ENCODE results near the gene CDC20B. TPM values are rescaled to one million over a fixed set of nuclear protein-coding genes. Genes with fewer than 3 reads are reported as not detected.

The CDC20B gene
- polyA plus RNA-seq, 1 donor from 2014 or later: not detected

DNA sequence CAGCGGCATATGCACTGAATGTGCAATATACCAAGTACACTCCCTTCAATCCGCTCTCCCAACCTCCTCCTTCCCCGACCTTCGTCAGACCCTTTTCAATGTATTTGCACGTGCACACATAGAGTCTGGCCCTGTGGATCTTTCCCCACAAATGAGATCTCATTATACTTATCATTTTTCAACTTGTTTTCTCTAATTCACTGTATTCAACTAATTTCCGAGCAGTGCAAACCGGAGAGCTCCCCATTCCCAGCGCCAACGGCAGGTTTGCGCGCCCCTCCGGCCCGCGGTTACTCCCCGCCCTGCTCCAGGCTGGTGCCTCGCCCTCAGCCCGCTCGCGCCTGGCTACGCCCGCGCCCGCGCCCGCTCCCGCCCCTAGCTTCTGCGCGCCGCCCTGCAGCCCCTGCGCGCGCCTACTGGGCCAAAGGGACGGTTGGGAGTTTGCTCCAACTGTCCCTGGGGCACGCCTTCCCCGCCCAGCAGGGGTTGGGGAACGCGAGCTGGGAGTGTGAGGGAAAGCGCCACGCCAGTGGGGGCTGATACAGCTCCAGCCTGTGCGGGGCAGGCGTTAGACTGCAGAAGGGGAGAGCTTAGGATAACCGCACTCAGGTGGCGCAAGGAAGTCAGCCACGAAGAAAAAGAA is 3.3 kb upstream of the CDC20B start:
- Mint-ChIP-seq H3K36me3 (no peaks in the 10 kb centered on the region), H3K4me1 (peaks cover 21 to 38% (median 22%) of the 10 kb centered on the region in 3 donors), H3K27ac (peak overlapping the region in 2 of 3 donors; percentile 8 to 49), H3K27me3 (peaks cover 60% of the 10 kb centered on the region), H3K4me3 (peak overlapping the region; percentile 37 to 74 (median 53)), H3K9me3 (peaks cover 0 to 11% (median 6%) of the 10 kb centered on the region in 3 donors)

DNA sequence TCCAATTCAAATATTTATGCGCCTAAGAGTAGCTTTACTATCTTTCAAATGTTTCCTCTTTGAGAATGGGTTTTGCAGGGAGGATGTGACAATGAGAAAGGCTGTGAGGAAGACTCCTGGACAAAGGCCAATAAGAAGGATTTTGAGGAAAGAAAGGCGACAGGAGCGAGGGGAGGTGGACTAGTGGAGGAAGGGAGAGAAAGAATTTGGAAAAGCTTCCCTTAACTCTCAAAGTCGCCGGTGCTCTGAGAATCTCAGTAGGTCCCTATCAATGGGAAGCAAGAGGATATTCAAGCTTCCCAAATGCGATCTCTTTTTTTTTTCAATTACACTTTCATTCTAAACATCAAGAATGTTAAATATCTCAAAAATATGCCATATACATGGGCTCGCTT is 2.8 kb upstream of the CDC20B start:
- peak overlapping the region in 3 of 4 donors; percentile 17 to 62 (median 44) for H3K4me3 Mint-ChIP-seq
- peaks cover 0 to 11% (median 6%) of the 10 kb centered on the region in 3 donors for H3K9me3 Mint-ChIP-seq
- no peaks in the 10 kb centered on the region for H3K36me3 Mint-ChIP-seq
- peak overlapping the region in 2 of 3 donors; percentile 8 to 17 for H3K27ac Mint-ChIP-seq
- H3K4me1 Mint-ChIP-seq: peaks cover 21 to 38% (median 22%) of the 10 kb centered on the region in 3 donors
- H3K27me3 Mint-ChIP-seq: peaks cover 57% of the 10 kb centered on the region

DNA sequence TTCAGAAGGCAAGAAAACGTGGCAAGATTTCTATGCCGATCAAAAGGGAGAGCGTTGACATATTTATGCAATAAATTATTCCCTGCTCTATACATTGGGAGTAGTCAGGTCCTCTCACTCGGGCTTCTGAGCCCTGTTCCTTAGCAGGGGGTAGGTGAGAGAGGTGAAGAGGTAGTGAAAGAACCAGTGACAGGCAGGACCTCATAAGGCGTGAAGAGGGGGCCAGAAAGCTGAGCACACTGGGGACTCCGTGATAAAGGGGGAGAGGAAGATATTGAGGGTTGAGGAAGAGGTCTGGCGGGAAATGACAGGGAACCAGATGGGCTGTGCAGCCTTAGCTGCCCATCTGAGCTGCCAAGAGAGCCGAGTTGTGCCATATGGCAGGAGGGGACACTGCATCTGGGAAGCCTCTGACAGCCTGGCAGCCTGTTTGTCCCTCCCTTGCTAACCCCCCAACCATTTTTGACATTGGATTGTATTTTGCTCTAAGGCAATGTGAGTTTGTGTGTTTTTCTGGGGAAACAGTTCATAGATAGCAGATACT is 782 bp upstream of the CDC20B start:
- Mint-ChIP-seq H3K27ac (peak overlapping the region; percentile 52 to 90 (median 79)), H3K36me3 (no peaks in the 10 kb centered on the region), H3K4me1 (peaks cover 21 to 38% (median 22%) of the 10 kb centered on the region in 3 donors), H3K9me3 (peaks cover 0 to 11% (median 6%) of the 10 kb centered on the region in 3 donors), H3K4me3 (peak overlapping the region; percentile 74 to 96 (median 86)), H3K27me3 (peaks cover 56% of the 10 kb centered on the region)

DNA sequence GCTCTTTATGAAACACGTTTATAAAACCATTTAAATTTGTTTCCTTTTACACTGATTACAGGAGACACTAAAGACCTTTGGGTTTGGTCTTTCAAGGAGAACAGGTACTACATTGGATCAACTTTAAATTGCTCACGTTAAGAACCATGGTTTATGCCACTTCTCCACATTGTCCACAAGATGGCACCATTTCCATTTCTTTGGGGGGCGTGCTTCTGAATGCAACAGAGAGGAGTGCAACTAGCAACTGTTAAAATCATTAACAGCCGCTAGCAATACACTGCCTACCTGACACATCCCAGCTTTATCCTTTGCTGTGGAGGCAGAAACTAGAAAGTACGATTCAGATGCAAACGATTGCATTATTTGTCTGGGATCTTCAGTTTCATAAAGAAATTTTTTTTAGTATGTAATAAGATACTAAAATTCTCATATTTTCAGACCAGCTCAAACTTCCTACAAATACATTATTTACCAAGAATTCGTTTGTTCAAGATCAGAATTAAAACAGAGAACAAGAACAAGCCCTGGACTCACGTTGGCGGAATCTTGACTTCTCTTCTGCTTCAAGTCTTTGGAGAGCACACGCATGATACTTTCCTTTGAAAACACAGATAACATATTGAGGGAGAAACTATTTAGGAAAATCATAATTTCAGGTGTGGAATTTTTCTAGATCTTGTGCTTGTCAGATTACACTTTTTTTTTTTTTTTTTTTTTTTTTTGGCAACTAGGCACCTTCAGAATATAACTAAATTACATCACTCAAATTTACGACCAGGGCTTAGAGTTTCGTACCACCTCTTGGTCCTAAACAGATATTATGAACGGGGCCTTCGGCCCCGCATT is 702 bp downstream of the CDC20B start:
- H3K27me3 Mint-ChIP-seq: peaks cover 47% of the 10 kb centered on the region
- H3K4me3 Mint-ChIP-seq: peak overlapping the region; percentile 74 to 96 (median 88)
- peaks cover 0 to 3% (median 0%) of the 10 kb centered on the region in 3 donors for H3K9me3 Mint-ChIP-seq
- H3K4me1 Mint-ChIP-seq: peaks cover 18 to 36% (median 21%) of the 10 kb centered on the region in 3 donors
- peak overlapping the region; percentile 47 to 64 (median 62) for H3K27ac Mint-ChIP-seq
- no peaks in the 10 kb centered on the region for H3K36me3 Mint-ChIP-seq

DNA sequence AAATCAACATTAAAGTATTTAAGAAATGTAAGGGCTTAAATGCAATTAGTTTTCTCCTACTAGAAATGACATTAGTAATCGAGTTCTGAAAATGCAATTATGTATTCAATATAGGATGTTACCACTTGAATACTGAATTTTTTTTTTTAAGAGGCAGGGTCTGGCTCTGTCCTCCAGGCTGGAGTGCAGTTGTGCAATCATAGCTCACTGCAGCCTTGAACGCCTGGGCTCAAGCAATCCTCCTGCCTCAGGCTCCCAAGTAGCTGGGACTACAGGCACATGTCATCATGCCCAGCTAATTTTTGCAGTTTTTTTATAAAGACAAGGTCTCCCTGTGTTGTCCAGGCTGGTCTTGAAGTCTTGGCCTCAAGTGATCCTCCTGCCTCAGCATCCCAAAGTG is 1.5 kb downstream of the CDC20B start:
- no peaks in the 10 kb centered on the region for H3K36me3 Mint-ChIP-seq
- H3K27me3 Mint-ChIP-seq: peaks cover 39% of the 10 kb centered on the region
- peaks cover 0 to 3% (median 0%) of the 10 kb centered on the region in 3 donors for H3K9me3 Mint-ChIP-seq
- peak overlapping the region in 2 of 3 donors; percentile 62 to 64 for H3K27ac Mint-ChIP-seq
- peaks cover 15 to 30% (median 18%) of the 10 kb centered on the region in 3 donors for H3K4me1 Mint-ChIP-seq
- H3K4me3 Mint-ChIP-seq: no peak overlapping the region

DNA sequence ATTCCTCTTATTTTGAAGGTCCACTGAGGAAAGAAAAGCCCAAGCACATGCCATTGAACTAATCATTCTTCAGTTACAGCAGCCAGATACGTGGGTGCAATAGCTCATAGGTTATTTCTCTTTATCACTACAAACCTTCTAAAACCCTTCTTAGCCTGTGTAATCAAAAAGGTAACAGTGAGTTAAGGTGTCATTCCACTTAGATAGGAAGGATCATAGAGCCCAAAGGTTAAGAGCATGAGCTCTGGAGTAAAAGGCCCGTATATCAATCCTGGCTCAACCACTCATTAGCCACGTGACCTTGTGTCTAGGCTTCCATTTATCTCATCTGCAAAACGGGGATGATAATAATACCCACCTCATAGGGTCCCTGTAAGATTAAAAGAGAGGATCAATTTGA is 10.3 kb downstream of the CDC20B start:
- Mint-ChIP-seq H3K4me3 (no peak overlapping the region), H3K4me1 (no peaks in the 10 kb centered on the region), H3K27me3 (peaks cover 18% of the 10 kb centered on the region), H3K27ac (no peak overlapping the region), H3K9me3 (no peaks in the 10 kb centered on the region), H3K36me3 (no peaks in the 10 kb centered on the region)

DNA sequence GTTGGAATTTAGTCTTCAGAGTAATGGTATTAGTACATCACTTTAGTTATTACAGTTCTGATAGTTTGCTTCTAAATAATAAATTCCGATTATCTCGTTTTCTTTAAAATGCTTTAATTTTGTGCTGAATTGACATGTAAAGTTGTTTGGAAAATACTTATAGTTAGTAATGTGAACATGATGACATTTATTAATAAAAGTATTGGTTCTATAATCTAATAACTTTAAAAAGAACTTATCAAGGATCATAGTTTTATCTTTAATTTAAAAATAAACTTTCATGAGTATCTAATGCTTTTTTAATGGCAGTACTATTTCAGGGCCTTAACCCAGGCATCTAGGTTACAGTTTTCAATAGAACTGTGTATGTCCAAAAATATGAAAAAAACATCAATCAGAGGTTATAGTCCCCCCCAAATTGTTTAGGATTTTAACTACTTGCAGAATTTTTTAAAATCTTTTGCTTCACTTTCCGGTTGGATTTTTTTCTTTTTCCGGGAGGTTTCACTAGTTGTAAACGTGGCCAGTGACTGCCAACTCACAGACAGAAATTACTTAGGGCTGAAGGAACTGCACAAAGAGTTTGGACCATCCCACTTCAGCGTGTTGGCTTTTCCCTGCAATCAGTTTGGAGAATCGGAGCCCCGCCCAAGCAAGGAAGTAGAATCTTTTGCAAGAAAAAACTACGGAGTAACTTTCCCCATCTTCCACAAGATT is 12.3 kb downstream of the CDC20B start:
- Mint-ChIP-seq H3K9me3 (peaks cover 0 to 3% (median 0%) of the 10 kb centered on the region in 3 donors), H3K27me3 (peaks cover 20% of the 10 kb centered on the region), H3K36me3 (no peaks in the 10 kb centered on the region), H3K4me3 (no peak overlapping the region), H3K4me1 (no peaks in the 10 kb centered on the region), H3K27ac (no peak overlapping the region)

DNA sequence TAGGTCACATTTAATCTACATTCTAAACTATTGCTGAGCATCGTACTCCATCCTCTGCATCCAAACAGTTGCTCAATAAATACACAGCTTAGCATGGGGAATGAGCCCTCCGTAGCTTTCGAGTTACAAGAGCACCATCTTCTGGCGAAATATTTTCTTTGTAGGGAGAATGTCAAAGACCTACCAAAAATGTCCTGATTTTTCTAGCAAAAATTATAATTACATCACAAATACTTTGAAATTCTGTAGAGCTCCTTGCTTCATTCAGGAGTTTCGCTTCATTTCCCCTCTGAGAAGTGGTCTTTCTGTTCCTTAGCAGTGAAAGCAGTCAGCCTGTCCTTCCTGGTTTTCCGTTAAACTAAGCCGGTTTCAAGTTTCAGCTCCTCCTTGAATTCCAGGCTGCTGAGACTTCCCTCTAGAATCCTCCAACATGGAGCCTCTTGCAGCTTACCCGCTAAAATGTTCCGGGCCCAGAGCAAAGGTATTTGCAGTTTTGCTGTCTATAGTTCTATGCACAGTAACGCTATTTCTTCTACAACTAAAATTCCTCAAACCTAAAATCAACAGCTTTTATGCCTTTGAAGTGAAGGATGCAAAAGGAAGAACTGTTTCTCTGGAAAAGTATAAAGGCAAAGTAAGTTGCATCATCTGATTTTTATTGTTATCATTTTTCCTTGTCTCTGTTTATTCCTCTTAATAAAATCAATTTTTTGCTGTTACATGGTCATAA is 13.0 kb downstream of the CDC20B start, which contains the start of gene GPX8:
Gene GPX8 (plus strand): TSS at position 409 of the 730 bp plus-strand sequence. CDS start 22 bp downstream, at position 431.
- Mint-ChIP-seq H3K27me3 (peaks cover 17% of the 10 kb centered on the region), H3K9me3 (peaks cover 0 to 5% (median 0%) of the 10 kb centered on the region in 3 donors), H3K4me3 (no peak within 1 kb of the TSS), H3K36me3 (no peaks in the 10 kb centered on the region), H3K4me1 (no peaks in the 10 kb centered on the region), H3K27ac (peak within 1 kb of the TSS in 1 of 3 donors; percentile 49)

DNA sequence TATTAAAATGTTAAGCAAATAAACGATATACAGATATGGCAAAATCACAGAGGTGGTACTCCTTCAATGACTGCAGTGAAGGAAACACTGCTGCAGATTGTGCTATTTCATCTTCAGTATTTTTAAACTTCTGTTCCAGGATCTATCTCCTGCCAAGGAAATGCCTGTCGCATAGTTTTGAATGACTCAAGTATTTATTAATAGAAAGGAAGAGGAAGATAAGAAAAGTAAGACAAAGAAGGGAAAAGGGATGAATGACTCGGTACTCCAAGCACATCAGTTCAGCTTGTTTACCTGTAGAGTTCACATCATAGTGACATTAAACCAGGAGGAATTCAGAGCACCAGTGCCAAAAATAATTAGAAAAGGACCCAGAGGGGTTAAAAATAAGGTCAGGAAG is 18.1 kb downstream of the CDC20B start:
- peaks cover 17% of the 10 kb centered on the region for H3K27me3 Mint-ChIP-seq
- H3K36me3 Mint-ChIP-seq: peaks cover 2% of the 10 kb centered on the region
- no peak overlapping the region for H3K27ac Mint-ChIP-seq
- peaks cover 0 to 5% (median 0%) of the 10 kb centered on the region in 3 donors for H3K9me3 Mint-ChIP-seq
- no peaks in the 10 kb centered on the region for H3K4me1 Mint-ChIP-seq
- H3K4me3 Mint-ChIP-seq: no peak overlapping the region

DNA sequence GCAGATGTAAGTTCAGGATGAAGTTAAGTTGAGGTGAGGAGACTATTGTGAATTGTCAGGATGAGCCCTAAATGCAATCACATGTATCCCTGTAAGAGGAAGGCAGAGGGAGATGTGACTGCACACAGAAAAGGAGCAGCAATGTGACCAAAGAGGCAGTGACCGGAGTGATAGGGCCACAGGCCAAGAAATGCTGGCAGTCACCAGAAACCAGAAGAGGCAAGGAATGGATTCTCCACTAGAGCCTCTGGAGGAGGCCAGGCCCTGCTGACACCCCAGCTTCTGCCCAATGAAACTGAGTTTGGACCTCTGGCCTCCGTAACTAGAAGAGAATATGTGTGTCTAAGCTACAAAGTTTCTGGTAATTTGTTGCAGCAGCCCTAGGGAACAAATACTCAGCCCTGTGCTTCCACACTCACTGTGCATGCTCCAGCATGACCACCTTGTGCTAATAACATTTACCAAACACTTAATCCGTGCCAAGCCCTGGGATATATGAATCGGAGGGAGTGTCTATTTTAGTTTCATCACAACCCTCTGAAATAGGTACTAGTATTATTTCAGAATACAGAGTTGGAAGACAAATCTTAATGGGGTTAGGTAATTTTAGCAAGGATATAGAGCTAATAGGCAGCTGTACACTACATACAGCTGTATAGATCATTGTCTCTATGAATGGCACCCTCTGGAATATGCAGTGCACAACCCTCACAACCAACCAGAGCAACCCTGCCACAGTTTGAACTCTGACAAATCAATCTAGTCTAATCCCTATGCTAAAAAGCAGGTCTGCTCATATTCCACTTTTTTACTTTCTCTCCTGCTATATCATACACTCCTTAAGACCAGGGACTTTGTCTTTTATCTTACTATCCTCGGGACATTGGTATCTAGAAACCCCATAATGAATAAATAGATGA is 20.8 kb downstream of the CDC20B start:
- Mint-ChIP-seq H3K36me3 (peaks cover 2% of the 10 kb centered on the region), H3K27ac (no peak overlapping the region), H3K4me3 (no peak overlapping the region), H3K27me3 (peaks cover 16% of the 10 kb centered on the region), H3K4me1 (no peaks in the 10 kb centered on the region), H3K9me3 (peaks cover 0 to 5% (median 0%) of the 10 kb centered on the region in 3 donors)

DNA sequence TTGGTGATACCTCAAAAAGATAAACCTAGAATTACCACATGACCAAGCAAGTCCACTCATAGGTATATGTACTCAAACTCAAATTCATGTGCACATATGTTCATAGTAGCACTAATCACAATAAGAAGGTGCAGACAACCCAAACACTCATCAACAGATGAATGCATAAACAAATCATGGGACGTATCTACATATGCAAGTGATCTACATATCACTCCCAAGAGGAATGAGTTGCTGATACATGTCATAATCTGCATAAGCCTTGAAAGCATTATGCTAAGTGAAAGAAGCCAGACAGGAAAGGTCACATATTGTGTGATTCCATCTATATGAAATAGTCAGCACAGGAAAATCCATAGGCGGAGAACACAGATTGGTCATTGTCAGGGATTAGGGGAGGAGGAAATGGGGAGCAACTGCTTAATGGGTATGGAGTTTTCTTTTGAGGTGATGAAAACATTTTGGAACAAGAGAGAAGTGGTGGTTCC is 23.6 kb downstream of the CDC20B start:
- Mint-ChIP-seq H3K9me3 (no peaks in the 10 kb centered on the region), H3K4me1 (peaks cover 0 to 3% (median 2%) of the 10 kb centered on the region in 3 donors), H3K36me3 (peaks cover 2% of the 10 kb centered on the region), H3K27ac (no peak overlapping the region), H3K4me3 (no peak overlapping the region), H3K27me3 (peaks cover 17% of the 10 kb centered on the region)

DNA sequence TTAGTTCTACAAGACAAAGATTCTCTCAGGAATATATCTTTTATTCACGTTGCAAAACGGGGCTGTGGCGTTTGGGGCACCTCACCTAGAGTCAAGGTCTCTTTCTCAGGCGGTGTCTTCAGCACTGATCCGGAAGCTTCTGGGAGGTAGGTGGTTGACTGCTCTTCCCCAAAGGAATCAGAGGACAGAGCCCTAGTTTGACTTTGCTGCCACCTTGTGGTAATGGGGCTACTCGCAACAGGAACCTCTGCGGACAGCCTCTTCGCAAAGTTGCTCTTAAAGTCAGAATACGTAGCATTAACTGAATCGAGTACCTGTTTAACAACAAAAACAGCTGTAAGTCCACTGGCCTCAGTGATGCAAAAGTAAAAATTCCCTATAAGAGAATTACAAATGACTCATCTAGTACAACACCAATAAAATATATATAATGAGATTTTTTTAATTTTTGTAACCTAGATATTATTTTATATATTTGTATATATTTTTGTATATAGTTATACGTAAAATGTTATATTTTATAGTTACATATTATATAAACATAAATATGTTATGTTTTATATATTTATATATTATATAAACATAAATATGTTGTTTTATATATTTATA is 26.3 kb downstream of the CDC20B start:
- Mint-ChIP-seq H3K27me3 (peaks cover 10% of the 10 kb centered on the region), H3K36me3 (no peaks in the 10 kb centered on the region), H3K9me3 (no peaks in the 10 kb centered on the region), H3K27ac (no peak overlapping the region), H3K4me3 (no peak overlapping the region), H3K4me1 (peaks cover 0 to 3% (median 2%) of the 10 kb centered on the region in 3 donors)

DNA sequence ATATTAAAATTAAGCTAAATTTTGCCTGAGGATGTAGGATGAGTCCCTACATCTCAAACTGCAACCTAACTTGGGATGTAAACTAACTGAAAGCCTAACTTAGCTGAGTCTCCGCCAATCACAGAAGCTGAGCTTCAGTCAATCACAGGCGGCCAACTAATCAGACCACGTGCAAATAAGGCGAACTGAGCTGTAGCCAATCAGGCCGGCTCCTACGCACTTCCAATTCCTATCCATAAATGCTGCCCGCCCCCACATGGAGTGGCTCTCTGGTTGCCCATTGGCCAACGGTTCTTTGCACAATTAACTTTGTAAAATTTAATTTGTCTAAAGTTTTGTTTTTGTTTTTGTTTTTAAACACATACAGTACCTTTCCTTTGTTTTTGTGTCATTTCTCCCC is 26.9 kb downstream of the CDC20B start:
- H3K9me3 Mint-ChIP-seq: no peaks in the 10 kb centered on the region
- no peak overlapping the region for H3K27ac Mint-ChIP-seq
- no peak overlapping the region for H3K4me3 Mint-ChIP-seq
- H3K36me3 Mint-ChIP-seq: no peaks in the 10 kb centered on the region
- H3K27me3 Mint-ChIP-seq: peaks cover 11% of the 10 kb centered on the region
- H3K4me1 Mint-ChIP-seq: peaks cover 0 to 3% (median 2%) of the 10 kb centered on the region in 3 donors
